GM23338 (cell line): ENCODE data around the gene PHACTR1. TPM values are rescaled to one million over a fixed set of nuclear protein-coding genes. Genes with fewer than 3 reads are reported as not detected.

Source experiments
- ATAC-seq: fragments of 200-7000 bp; cut with Tn5 transposase; 3 replicates; pipeline ENCODE4 v1.9.1; 2020
- DNase-seq: peaks from one replicate; pipeline ENCODE4 v3.0.0-alpha.2; 2015; ENCODE audit warnings: low spot score
- H2AFZ ChIP-seq: fragments of 200-600 bp; sonication (generic); 2 replicates; pipeline ENCODE4 v1.8.0; 2016; ENCODE audit warnings: antibody characterized with exemption, mild to moderate bottlenecking, moderate library complexity
- H3F3A ChIP-seq: fragments of 200-600 bp; sonication (generic); replicated peaks from 2 replicates; pipeline ENCODE4 v1.8.0; 2017; ENCODE audit warnings: antibody characterized with exemption, mixed run types, low read depth
- H3K27ac ChIP-seq: fragments of 200-600 bp; sonication (generic); 2 replicates; pipeline ENCODE4 v1.6.1; 2016; ENCODE audit warnings: low read depth
- H3K27me3 ChIP-seq: fragments of 200-600 bp; sonication (generic); 2 replicates; pipeline ENCODE4 v1.8.0; 2016; ENCODE audit warnings: mild to moderate bottlenecking, mixed run types, moderate library complexity; ENCODE audit not compliant: insufficient read depth
- H3K36me3 ChIP-seq: fragments of 200-600 bp; sonication (generic); 2 replicates; pipeline ENCODE4 v1.8.0; 2016; ENCODE audit warnings: mild to moderate bottlenecking; ENCODE audit not compliant: insufficient read depth
- H3K4me1 ChIP-seq: fragments of 200-600 bp; sonication (generic); 2 replicates; pipeline ENCODE4 v1.8.0; 2016; ENCODE audit warnings: mild to moderate bottlenecking, moderate library complexity; ENCODE audit not compliant: insufficient read depth
- H3K4me2 ChIP-seq: fragments of 200-600 bp; sonication (generic); 2 replicates; pipeline ENCODE4 v1.7.1; 2017; ENCODE audit warnings: mixed run types
- H3K4me3 ChIP-seq: fragments of 200-600 bp; sonication (generic); 2 replicates; pipeline ENCODE4 v1.6.1; 2016; ENCODE audit warnings: mixed run types
- H3K79me2 ChIP-seq: fragments of 200-600 bp; sonication (generic); replicated peaks from 2 replicates; pipeline ENCODE4 v1.8.0; 2017; ENCODE audit warnings: mild to moderate bottlenecking; ENCODE audit not compliant: insufficient read depth
- H3K9me2 ChIP-seq: fragments of 200-600 bp; sonication (generic); 2 replicates; pipeline ENCODE4 v1.8.0; 2017; ENCODE audit not compliant: insufficient read depth
- H4K20me1 ChIP-seq: fragments of 200-600 bp; sonication (generic); replicated peaks from 2 replicates; pipeline ENCODE4 v1.8.0; 2017; ENCODE audit warnings: mild to moderate bottlenecking; ENCODE audit not compliant: insufficient read depth
- H3K27ac Mint-ChIP-seq: 2 replicates; pipeline ENCODE4 v1.8.0; 2020; ENCODE audit warnings: inconsistent platforms, mild to moderate bottlenecking, moderate library complexity, mixed read lengths
- H3K27me3 Mint-ChIP-seq: 3 replicates; pipeline ENCODE4 v1.8.0; 2022; ENCODE audit warnings: low read depth, mild to moderate bottlenecking, moderate library complexity, mixed read lengths, inconsistent platforms; ENCODE audit not compliant: insufficient read depth, poor library complexity
- H3K36me3 Mint-ChIP-seq: 3 replicates; pipeline ENCODE4 v1.8.0; 2021; ENCODE audit warnings: low read depth, mild to moderate bottlenecking, inconsistent platforms, moderate library complexity, mixed read lengths
- H3K4me1 Mint-ChIP-seq: 3 replicates; pipeline ENCODE4 v1.8.0; 2020; ENCODE audit warnings: mild to moderate bottlenecking, inconsistent platforms, mixed read lengths
- H3K4me3 Mint-ChIP-seq: 3 replicates; pipeline ENCODE4 v1.8.0; 2021; ENCODE audit warnings: moderate library complexity, mild to moderate bottlenecking, inconsistent platforms, mixed read lengths
- H3K9me3 Mint-ChIP-seq: 3 replicates; pipeline ENCODE4 v1.8.0; 2020; ENCODE audit warnings: moderate library complexity, mild to moderate bottlenecking, inconsistent platforms, mixed read lengths
- CREB1 ChIP-seq: fragments of 250-450 bp; sonication (Bioruptor Pico); IDR thresholded peaks from 2 replicates; pipeline ENCODE4 v1.5.0; 2020; ENCODE audit warnings: low read depth, mild to moderate bottlenecking, moderate library complexity
- EZH2 ChIP-seq: fragments of 200-600 bp; sonication (generic); IDR thresholded peaks from one replicate; pipeline ENCODE4 v1.8.0; 2017; ENCODE audit warnings: antibody characterized with exemption, mild to moderate bottlenecking, low read depth; ENCODE audit not compliant: unreplicated experiment
- EZH2phosphoT487 ChIP-seq: fragments of 200-600 bp; sonication (generic); IDR thresholded peaks from one replicate; pipeline ENCODE4 v1.8.1; 2018; ENCODE audit warnings: antibody characterized with exemption; ENCODE audit not compliant: unreplicated experiment
- JUNB ChIP-seq: IDR thresholded peaks from one replicate; pipeline ENCODE4 v1.6.1; 2016; ENCODE audit warnings: antibody characterized with exemption; ENCODE audit not compliant: unreplicated experiment
- NANOG ChIP-seq: IDR thresholded peaks from 2 replicates; pipeline ENCODE4 v1.6.1; 2016; ENCODE audit warnings: antibody characterized with exemption, borderline replicate concordance
- POLR2AphosphoS5 ChIP-seq: IDR thresholded peaks from 2 replicates; pipeline ENCODE4 v1.6.1; 2016; ENCODE audit warnings: antibody characterized with exemption, low read depth
- ZNF114 ChIP-seq: fragments of 250-450 bp; sonication (Bioruptor Pico); IDR thresholded peaks from 2 replicates; pipeline ENCODE4 v1.5.0; 2020; ENCODE audit warnings: mild to moderate bottlenecking, moderate library complexity
- ZNF331 ChIP-seq: fragments of 250-450 bp; sonication (Bioruptor Pico); IDR thresholded peaks from 2 replicates; pipeline ENCODE4 v1.5.0; 2020; ENCODE audit warnings: low read depth, mild to moderate bottlenecking, moderate library complexity
- polyA plus RNA-seq: library from polyadenylated mRNA; unstranded; fragments of >200 nt; fragmentation: Nextera tagmentation; extraction: Ambion mirVana; gene quantifications from 2 replicates; pipeline ENCODE4 v1.2.1, GENCODE V29; 2016
- total RNA-seq: library from RNA; depleted of rRNA; stranded (reverse); fragments of >200 nt; shearing (Covaris generic); gene quantifications from 2 replicates; pipeline ENCODE4 v1.2.3, GENCODE V29; 2014
- TF ChIP-seq, protein P1 (sequence below): IDR thresholded peaks from 2 replicates; pipeline ENCODE4 v1.6.1; 2016; ENCODE audit warnings: antibody characterized with exemption
- TF ChIP-seq, protein P2 (sequence below): IDR thresholded peaks from one replicate; pipeline ENCODE4 v1.6.1; 2018; ENCODE audit warnings: antibody characterized with exemption; ENCODE audit not compliant: unreplicated experiment
- TF ChIP-seq, protein P3 (sequence below): fragments of 250-450 bp; sonication (Bioruptor Pico); IDR thresholded peaks from 2 replicates; pipeline ENCODE4 v1.5.0; 2020; ENCODE audit warnings: mild to moderate bottlenecking, moderate library complexity

Gene PHACTR1
- total and polyA plus RNA-seq, 2 experiments from 2014 or later, result 5.9 to 19.3 TPM

DNA sequence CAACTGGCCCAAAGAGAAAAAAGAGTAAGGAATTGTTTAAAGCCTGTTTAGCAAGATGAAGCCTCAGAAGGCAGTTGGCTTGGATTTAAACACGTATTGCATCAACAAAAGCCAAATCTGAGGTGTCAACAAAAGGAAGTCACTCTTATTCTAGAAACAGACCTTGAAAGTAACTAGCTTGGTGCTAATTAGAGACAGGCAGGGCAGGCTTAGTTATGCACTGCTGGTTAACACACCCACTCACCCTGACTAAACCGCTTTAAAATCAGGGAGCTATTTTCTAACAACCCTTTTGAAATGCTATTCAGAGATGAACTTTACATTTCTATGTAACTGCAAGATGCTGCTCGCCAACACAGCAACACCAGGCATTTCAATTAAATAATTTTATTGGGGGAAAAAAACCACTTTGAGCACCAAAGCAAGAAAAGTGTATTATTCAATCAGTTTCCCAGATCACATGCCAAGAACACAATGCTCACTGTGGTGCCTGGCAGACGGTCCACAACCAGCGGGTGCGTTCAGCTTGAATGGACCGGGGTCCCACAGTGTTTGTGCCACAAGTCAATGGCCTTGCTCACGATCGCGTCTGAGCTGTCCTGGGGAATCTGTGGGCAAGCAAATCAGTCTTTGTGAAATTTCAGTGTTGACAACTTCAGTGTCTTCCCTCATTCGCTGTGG is 588.2 kb downstream of the PHACTR1 start:
- Mint-ChIP-seq H3K4me3 (no peak overlapping the region), H3K9me3 (no peaks in the 10 kb centered on the region), H3K36me3 (peaks cover 58% of the 10 kb centered on the region), H3K4me1 (no peaks in the 10 kb centered on the region), H3K27ac (no peak overlapping the region), H3K27me3 (peaks cover 4% of the 10 kb centered on the region)
- Histone ChIP-seq H2AFZ (no peak overlapping the region), H3K27me3 (no peaks in the 10 kb centered on the region), H3K27ac (no peak overlapping the region), H3K36me3 (peaks cover 34% of the 10 kb centered on the region), H3K9me2 (no peaks in the 10 kb centered on the region), H3K4me3 (no peak overlapping the region), H3K4me2 (no peak overlapping the region), H4K20me1 (peaks cover 5% of the 10 kb centered on the region; the same call in 1 of the 2 replicates), H3F3A (no peaks in the 10 kb centered on the region), H3K4me1 (no peaks in the 10 kb centered on the region), H3K79me2 (no peaks in the 10 kb centered on the region; the same call in 1 of the 2 replicates)
- TF ChIP-seq JUNB, result no peak
- TF ChIP-seq EZH2phosphoT487, result no peak
- TF ChIP-seq, protein P1, sequence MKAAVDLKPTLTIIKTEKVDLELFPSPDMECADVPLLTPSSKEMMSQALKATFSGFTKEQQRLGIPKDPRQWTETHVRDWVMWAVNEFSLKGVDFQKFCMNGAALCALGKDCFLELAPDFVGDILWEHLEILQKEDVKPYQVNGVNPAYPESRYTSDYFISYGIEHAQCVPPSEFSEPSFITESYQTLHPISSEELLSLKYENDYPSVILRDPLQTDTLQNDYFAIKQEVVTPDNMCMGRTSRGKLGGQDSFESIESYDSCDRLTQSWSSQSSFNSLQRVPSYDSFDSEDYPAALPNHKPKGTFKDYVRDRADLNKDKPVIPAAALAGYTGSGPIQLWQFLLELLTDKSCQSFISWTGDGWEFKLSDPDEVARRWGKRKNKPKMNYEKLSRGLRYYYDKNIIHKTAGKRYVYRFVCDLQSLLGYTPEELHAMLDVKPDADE, result no peak
- no peak for TF ChIP-seq CREB1
- no peak for TF ChIP-seq EZH2
- TF ChIP-seq, protein P2, sequence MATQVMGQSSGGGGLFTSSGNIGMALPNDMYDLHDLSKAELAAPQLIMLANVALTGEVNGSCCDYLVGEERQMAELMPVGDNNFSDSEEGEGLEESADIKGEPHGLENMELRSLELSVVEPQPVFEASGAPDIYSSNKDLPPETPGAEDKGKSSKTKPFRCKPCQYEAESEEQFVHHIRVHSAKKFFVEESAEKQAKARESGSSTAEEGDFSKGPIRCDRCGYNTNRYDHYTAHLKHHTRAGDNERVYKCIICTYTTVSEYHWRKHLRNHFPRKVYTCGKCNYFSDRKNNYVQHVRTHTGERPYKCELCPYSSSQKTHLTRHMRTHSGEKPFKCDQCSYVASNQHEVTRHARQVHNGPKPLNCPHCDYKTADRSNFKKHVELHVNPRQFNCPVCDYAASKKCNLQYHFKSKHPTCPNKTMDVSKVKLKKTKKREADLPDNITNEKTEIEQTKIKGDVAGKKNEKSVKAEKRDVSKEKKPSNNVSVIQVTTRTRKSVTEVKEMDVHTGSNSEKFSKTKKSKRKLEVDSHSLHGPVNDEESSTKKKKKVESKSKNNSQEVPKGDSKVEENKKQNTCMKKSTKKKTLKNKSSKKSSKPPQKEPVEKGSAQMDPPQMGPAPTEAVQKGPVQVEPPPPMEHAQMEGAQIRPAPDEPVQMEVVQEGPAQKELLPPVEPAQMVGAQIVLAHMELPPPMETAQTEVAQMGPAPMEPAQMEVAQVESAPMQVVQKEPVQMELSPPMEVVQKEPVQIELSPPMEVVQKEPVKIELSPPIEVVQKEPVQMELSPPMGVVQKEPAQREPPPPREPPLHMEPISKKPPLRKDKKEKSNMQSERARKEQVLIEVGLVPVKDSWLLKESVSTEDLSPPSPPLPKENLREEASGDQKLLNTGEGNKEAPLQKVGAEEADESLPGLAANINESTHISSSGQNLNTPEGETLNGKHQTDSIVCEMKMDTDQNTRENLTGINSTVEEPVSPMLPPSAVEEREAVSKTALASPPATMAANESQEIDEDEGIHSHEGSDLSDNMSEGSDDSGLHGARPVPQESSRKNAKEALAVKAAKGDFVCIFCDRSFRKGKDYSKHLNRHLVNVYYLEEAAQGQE, result no peak
- TF ChIP-seq NANOG, result no peak
- TF ChIP-seq, protein P3, sequence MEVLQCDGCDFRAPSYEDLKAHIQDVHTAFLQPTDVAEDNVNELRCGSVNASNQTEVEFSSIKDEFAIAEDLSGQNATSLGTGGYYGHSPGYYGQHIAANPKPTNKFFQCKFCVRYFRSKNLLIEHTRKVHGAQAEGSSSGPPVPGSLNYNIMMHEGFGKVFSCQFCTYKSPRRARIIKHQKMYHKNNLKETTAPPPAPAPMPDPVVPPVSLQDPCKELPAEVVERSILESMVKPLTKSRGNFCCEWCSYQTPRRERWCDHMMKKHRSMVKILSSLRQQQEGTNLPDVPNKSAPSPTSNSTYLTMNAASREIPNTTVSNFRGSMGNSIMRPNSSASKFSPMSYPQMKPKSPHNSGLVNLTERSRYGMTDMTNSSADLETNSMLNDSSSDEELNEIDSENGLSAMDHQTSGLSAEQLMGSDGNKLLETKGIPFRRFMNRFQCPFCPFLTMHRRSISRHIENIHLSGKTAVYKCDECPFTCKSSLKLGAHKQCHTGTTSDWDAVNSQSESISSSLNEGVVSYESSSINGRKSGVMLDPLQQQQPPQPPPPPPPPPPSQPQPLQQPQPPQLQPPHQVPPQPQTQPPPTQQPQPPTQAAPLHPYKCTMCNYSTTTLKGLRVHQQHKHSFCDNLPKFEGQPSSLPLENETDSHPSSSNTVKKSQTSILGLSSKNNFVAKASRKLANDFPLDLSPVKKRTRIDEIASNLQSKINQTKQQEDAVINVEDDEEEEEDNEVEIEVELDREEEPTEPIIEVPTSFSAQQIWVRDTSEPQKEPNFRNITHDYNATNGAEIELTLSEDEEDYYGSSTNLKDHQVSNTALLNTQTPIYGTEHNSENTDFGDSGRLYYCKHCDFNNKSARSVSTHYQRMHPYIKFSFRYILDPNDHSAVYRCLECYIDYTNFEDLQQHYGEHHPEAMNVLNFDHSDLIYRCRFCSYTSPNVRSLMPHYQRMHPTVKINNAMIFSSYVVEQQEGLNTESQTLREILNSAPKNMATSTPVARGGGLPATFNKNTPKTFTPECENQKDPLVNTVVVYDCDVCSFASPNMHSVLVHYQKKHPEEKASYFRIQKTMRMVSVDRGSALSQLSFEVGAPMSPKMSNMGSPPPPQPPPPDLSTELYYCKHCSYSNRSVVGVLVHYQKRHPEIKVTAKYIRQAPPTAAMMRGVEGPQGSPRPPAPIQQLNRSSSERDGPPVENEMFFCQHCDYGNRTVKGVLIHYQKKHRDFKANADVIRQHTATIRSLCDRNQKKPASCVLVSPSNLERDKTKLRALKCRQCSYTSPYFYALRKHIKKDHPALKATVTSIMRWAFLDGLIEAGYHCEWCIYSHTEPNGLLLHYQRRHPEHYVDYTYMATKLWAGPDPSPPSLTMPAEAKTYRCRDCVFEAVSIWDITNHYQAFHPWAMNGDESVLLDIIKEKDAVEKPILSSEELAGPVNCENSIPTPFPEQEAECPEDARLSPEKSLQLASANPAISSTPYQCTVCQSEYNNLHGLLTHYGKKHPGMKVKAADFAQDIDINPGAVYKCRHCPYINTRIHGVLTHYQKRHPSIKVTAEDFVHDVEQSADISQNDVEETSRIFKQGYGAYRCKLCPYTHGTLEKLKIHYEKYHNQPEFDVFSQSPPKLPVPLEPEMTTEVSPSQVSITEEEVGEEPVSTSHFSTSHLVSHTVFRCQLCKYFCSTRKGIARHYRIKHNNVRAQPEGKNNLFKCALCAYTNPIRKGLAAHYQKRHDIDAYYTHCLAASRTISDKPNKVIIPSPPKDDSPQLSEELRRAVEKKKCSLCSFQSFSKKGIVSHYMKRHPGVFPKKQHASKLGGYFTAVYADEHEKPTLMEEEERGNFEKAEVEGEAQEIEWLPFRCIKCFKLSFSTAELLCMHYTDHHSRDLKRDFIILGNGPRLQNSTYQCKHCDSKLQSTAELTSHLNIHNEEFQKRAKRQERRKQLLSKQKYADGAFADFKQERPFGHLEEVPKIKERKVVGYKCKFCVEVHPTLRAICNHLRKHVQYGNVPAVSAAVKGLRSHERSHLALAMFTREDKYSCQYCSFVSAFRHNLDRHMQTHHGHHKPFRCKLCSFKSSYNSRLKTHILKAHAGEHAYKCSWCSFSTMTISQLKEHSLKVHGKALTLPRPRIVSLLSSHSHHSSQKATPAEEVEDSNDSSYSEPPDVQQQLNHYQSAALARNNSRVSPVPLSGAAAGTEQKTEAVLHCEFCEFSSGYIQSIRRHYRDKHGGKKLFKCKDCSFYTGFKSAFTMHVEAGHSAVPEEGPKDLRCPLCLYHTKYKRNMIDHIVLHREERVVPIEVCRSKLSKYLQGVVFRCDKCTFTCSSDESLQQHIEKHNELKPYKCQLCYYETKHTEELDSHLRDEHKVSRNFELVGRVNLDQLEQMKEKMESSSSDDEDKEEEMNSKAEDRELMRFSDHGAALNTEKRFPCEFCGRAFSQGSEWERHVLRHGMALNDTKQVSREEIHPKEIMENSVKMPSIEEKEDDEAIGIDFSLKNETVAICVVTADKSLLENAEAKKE (CRISPR knock-in tag), result no peak
- TF ChIP-seq ZNF114 (CRISPR knock-in tag), result no peak
- TF ChIP-seq POLR2AphosphoS5, result no peak
- no peak for TF ChIP-seq ZNF331
- ATAC-seq (no peak), DNase-seq (no peak)
